Karpas-422 (cell line): ENCODE data around the gene IFRD1. TPM values are rescaled to one million over a fixed set of nuclear protein-coding genes. Genes with fewer than 3 reads are reported as not detected.
A peak's percentile ranks its signal among the peaks of the same experiment; 100 is the strongest.
"Not testable (repeated sequence)": the region's sequence is repeated elsewhere in the genome, so short reads cannot be mapped to it uniquely, and the experiment has no call there.

ENCODE experiments used
- DNase-seq: peaks from one replicate; pipeline ENCODE4 v3.0.0-alpha.2; 2015
- H2AFZ ChIP-seq: fragments of 200-600 bp; sonication (generic); 2 replicates; pipeline ENCODE4 v1.6.1; 2014; ENCODE audit warnings: antibody characterized with exemption, low read length, mixed read lengths
- H3K27ac ChIP-seq: fragments of 200-600 bp; sonication (generic); 2 replicates; pipeline ENCODE4 v1.5.1; 2014; ENCODE audit warnings: mild to moderate bottlenecking, low read length, moderate library complexity
- H3K27me3 ChIP-seq: fragments of 200-600 bp; sonication (generic); 2 replicates; pipeline ENCODE4 v1.6.1; 2014; ENCODE audit warnings: low read length, mixed read lengths
- H3K36me3 ChIP-seq: fragments of 200-600 bp; sonication (generic); 2 replicates; pipeline ENCODE4 v1.6.1; 2014; ENCODE audit warnings: low read length, mixed read lengths; ENCODE audit not compliant: insufficient read depth
- H3K4me1 ChIP-seq: fragments of 200-600 bp; sonication (generic); 2 replicates; pipeline ENCODE4 v1.6.1; 2014; ENCODE audit warnings: mild to moderate bottlenecking, low read length, mixed read lengths
- H3K4me2 ChIP-seq: fragments of 200-600 bp; sonication (generic); 2 replicates; pipeline ENCODE4 v1.6.1; 2014; ENCODE audit warnings: low read length, low read depth, mild to moderate bottlenecking; ENCODE audit not compliant: poor library complexity, severe bottlenecking
- H3K4me3 ChIP-seq: fragments of 200-600 bp; sonication (generic); 2 replicates; pipeline ENCODE4 v1.5.1; 2014; ENCODE audit warnings: mild to moderate bottlenecking, antibody characterized with exemption, low read length, mixed read lengths
- H3K79me2 ChIP-seq: fragments of 200-600 bp; sonication (generic); 2 replicates; pipeline ENCODE4 v1.6.1; 2014; ENCODE audit warnings: mild to moderate bottlenecking, low read length, mixed read lengths
- H3K9ac ChIP-seq: fragments of 200-600 bp; sonication (generic); 2 replicates; pipeline ENCODE4 v1.6.0; 2014; ENCODE audit warnings: low read length
- H3K9me2 ChIP-seq: fragments of 200-600 bp; sonication (generic), shearing (Covaris generic); replicated peaks from 2 replicates; pipeline ENCODE4 v1.6.0; 2014; ENCODE audit warnings: mild to moderate bottlenecking, low read length, moderate library complexity; ENCODE audit not compliant: insufficient read depth
- H3K9me3 ChIP-seq: fragments of 300-700, 200-600 bp; sonication (generic); 2 replicates; pipeline ENCODE4 v1.6.1; 2014; ENCODE audit warnings: low read length, mixed read lengths
- H4K20me1 ChIP-seq: fragments of 200-600 bp; sonication (generic); 2 replicates; pipeline ENCODE4 v1.6.1; 2014; ENCODE audit warnings: mild to moderate bottlenecking, antibody characterized with exemption, low read length, low read depth; ENCODE audit not compliant: insufficient read depth
- total RNA-seq: library from RNA; depleted of rRNA; stranded (reverse); fragments of >200 nt; shearing (Covaris generic); gene quantifications from 2 replicates; pipeline ENCODE4 v1.2.3, GENCODE V29; 2014; ENCODE audit warnings: low replicate concordance

Gene IFRD1
- total RNA-seq, 1 experiment from 2014 or later, result 57.4 TPM

DNA sequence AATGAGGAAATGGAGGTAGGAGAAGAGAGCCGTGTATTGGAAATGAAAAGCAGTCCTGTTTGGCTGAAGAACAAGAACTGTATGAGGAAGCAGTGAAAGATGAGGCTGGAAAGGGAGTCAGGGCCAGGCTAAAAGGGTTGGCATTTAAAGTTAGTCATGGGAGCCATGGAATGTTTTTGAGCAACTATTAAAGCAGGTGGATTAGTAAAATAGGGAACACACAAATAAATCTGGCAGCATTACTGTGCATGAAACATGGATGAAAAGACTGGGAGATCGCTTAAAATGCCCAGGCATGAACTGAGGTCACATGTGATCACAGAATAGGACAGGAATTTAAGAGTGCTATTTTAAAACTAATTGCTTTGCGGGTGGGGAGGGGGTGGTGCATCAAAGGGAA is 1.4 kb upstream of the IFRD1 start:
- Histone ChIP-seq H3K27ac (no peak overlapping the region), H2AFZ (no peak overlapping the region), H3K79me2 (peaks cover 34% of the 10 kb centered on the region), H4K20me1 (peaks cover 21% of the 10 kb centered on the region; the same call in 1 of the 2 replicates), H3K9me2 (no peaks in the 10 kb centered on the region), H3K4me3 (no peak overlapping the region), H3K36me3 (no peaks in the 10 kb centered on the region), H3K27me3 (no peaks in the 10 kb centered on the region), H3K4me2 (no peak overlapping the region), H3K9ac (no peak overlapping the region), H3K9me3 (no peaks in the 10 kb centered on the region), H3K4me1 (peaks cover 23% of the 10 kb centered on the region)
- DNase-seq, result no peak

DNA sequence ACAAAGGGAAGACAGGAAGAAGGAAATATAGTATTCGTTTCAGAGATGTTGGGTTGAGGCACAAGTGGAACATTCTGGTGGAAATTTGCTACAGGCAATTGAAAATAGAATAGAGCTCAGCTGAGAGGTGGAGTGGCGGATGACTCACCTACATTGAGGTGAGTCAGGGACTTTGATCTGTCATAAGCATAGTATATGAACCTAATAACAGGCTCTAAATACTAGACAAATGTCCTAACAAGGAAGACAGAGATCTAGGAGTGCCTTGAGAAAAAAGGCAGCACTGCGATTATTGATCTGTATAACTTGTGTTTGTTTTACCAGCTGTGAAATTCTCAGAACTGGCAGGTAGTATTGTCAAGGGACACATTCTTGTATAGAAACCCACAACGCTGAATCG is 907 bp upstream of the IFRD1 start:
- 0 out of 2 replicates have a peak, but pooled peaks cover under 1% of the 10 kb centered on the region for H3K36me3 ChIP-seq
- peak overlapping the region; percentile 92 for H3K4me3 ChIP-seq
- no peak overlapping the region for H3K27ac ChIP-seq
- H4K20me1 ChIP-seq, result peaks cover 21% of the 10 kb centered on the region; the same call in 1 of the 2 replicates
- H3K27me3 ChIP-seq, result no peaks in the 10 kb centered on the region
- H3K9me3 ChIP-seq, result no peaks in the 10 kb centered on the region
- H3K4me1 ChIP-seq, result peaks cover 23% of the 10 kb centered on the region
- peak overlapping the region; percentile 84 for H3K4me2 ChIP-seq
- no peak for DNase-seq
- peak overlapping the region; percentile 92 for H2AFZ ChIP-seq
- peaks cover 39% of the 10 kb centered on the region for H3K79me2 ChIP-seq
- H3K9ac ChIP-seq, result peak overlapping the region; percentile 75
- H3K9me2 ChIP-seq, result no peaks in the 10 kb centered on the region

DNA sequence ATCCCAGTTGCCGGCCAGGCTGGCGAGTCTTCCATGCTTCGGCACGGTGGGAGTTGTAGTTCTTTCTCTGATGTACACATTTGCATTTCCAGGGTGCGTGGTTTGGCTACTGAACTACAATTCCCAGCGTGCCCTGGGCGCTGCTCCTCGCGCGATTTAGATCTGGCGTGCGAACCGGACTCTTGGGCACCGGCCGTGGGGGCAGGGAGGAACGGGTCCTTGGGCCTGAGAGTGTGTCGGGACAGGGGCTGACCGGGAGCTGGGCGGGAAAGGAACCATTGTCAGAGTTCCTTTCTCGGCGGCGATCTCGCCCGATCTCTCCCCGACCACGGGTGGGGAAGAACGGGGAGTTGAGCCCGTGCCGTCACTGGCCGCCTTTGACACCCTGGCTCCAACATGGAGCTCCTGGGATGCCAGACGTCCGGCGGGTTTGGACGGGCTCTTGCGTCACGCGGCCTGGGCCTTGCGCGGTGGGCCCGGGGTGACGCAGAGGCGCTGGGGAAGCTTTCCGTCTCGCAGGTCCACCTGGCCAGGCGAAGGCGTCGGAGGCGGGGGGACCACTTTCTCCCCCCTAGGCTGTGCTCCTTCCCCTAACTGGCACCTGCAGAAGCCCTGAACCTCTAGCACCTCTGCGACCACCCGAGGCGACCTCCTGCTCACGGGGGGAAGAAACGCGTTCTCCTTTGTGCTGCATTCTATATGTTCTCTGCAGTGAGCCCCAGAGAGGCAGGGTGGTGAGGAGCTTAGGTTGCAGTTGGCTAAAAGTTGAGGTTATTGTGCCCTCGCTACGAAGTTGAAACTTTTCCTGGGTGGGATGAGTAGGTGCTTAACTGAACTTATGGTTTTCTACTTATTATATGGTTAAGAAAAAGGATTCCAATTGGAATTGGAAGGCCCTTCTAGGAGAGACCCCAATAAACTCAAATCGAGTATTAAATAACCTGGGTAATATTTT is 824 bp downstream of the IFRD1 start:
- peaks cover 10% of the 10 kb centered on the region; the same call in 1 of the 2 replicates for H3K36me3 ChIP-seq
- DNase-seq, result peak; percentile 97
- peak overlapping the region; percentile 65 for H3K27ac ChIP-seq
- peak overlapping the region; percentile 77 for H2AFZ ChIP-seq
- no peaks in the 10 kb centered on the region for H3K27me3 ChIP-seq
- peak overlapping the region; percentile 94 for H3K9ac ChIP-seq
- peaks cover 23% of the 10 kb centered on the region for H3K4me1 ChIP-seq
- H4K20me1 ChIP-seq, result peaks cover 21% of the 10 kb centered on the region; the same call in 1 of the 2 replicates
- H3K4me2 ChIP-seq, result peak overlapping the region; percentile 84
- peak overlapping the region; percentile 92 for H3K4me3 ChIP-seq
- H3K9me2 ChIP-seq, result no peaks in the 10 kb centered on the region
- no peaks in the 10 kb centered on the region for H3K9me3 ChIP-seq
- H3K79me2 ChIP-seq, result peaks cover 55% of the 10 kb centered on the region

DNA sequence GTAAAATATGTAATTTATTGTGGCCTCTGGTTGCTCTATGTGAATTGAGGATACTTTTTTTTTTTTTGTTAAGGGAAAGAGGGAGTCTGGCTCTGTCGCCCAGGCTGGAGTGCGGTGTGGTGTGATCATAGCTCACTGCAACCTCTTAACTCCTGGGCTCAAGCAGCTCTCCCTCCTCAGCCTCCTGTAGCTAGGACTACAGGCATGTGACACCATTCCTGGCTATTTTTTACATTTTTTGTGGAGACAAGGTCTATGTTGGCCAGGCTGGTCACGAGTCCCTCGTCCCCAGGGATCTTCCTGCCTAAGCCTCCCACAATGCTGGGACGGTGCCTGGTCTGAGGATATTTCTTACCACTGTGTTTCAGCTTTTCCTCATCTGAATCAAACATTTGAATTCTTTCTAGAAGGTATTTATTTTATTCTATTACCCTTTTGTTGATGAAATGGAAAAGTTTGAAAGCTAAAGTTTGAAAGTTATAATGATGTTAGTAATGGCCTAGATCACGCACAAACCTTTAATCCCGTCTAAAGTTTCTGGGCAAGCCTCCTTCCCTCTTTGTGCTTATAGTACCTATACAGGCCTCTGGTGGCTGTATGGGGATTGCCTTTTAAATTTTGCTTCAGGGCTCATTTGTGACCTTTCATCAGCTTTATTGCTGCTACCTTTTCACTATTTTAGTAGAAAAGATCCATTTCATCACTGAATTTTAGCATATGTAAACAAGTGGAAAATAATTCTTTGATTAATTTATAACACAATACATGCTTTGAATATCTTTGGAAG is 2.0 kb downstream of the IFRD1 start:
- peak overlapping the region; percentile 84 for H3K4me2 ChIP-seq
- H4K20me1 ChIP-seq, result peaks cover 21% of the 10 kb centered on the region; the same call in 1 of the 2 replicates
- 0 out of 2 replicates have a peak overlapping the region, but pooled peaks have one; percentile 12 for H3K27ac ChIP-seq
- peaks cover 65% of the 10 kb centered on the region for H3K79me2 ChIP-seq
- H3K9me3 ChIP-seq, result no peaks in the 10 kb centered on the region
- H3K27me3 ChIP-seq, result no peaks in the 10 kb centered on the region
- H3K4me3 ChIP-seq, result peak overlapping the region; percentile 92
- peak; percentile 56 for DNase-seq
- peak overlapping the region; percentile 94 for H3K9ac ChIP-seq
- no peak overlapping the region for H2AFZ ChIP-seq
- peaks cover 23% of the 10 kb centered on the region for H3K4me1 ChIP-seq
- H3K36me3 ChIP-seq, result peaks cover 18% of the 10 kb centered on the region; the same call in 1 of the 2 replicates
- H3K9me2 ChIP-seq, result no peaks in the 10 kb centered on the region

DNA sequence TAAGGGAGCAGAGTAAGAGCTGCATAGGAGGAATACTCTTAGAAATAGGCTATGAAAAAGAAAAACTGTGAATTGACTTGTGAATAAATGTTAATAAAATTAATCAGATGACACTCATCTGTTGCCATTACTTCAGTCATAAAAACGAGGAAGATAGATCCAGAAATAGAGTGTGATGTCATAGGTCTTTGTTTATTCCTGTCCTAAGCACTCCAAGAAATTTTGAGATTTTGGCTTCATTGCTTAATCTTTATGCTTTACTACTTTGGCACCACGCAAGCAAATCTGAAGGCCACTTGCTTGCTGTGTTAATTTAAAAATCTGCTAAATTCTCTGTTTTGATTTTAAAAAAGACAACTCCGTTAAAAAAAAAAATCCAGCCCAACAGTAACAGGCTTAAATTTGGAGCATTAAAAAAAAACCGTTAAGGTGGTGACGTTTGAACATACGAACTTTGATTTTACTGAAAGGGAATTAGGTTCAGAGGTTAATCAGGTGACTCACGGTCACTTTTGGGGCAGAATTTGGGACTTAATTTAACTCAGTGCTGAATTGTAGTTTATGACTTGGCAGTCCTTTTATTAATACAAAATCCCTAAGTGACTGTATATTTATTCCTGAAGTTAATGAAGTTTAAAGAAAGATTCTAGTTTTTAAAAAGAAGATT is 3.4 kb downstream of the IFRD1 start:
- Histone ChIP-seq H3K9me3 (no peaks in the 10 kb centered on the region), H3K4me1 (peaks cover 23% of the 10 kb centered on the region), H4K20me1 (peaks cover 21% of the 10 kb centered on the region; the same call in 1 of the 2 replicates), H3K79me2 (peaks cover 72% of the 10 kb centered on the region), H3K4me3 (0 out of 2 replicates have a peak overlapping the region, but pooled peaks have one; percentile 92), H3K27ac (no peak overlapping the region), H3K9me2 (no peaks in the 10 kb centered on the region), H2AFZ (no peak overlapping the region), H3K27me3 (no peaks in the 10 kb centered on the region), H3K9ac (no peak overlapping the region), H3K36me3 (peaks cover 30% of the 10 kb centered on the region; the same call in 1 of the 2 replicates), H3K4me2 (peak overlapping the region; percentile 84)
- DNase-seq, result no peak

DNA sequence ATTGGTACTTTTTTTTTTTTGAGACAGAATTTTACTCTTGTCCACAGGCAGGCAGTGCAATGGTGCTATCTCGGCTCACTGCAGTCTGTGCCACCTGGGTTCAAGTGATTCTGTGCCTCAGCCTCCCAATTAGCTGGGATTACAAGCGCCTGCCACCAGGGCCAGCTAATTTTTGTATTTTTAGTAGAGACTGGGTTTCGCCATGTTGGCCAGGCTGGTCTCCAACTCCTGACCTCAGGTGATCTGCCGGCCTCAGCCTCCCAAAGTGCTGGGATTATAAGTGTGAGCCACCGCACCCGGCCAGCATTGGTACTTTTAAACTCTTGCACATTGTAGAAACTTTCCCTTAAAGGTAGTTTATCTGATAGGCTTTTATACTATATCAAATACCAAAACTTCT is 3.9 kb downstream of the IFRD1 start:
- H3K9me2 ChIP-seq, H2AFZ ChIP-seq, H3K9ac ChIP-seq, H3K9me3 ChIP-seq, H3K27ac ChIP-seq, H3K4me3 ChIP-seq, DNase-seq, H3K27me3 ChIP-seq, H3K4me2 ChIP-seq: not testable (repeated sequence)
- Histone ChIP-seq H3K79me2 (peaks cover 76% of the 10 kb centered on the region), H3K4me1 (peaks cover 23% of the 10 kb centered on the region), H4K20me1 (peaks cover 21% of the 10 kb centered on the region; the same call in 1 of the 2 replicates), H3K36me3 (peaks cover 35% of the 10 kb centered on the region; the same call in 1 of the 2 replicates)

DNA sequence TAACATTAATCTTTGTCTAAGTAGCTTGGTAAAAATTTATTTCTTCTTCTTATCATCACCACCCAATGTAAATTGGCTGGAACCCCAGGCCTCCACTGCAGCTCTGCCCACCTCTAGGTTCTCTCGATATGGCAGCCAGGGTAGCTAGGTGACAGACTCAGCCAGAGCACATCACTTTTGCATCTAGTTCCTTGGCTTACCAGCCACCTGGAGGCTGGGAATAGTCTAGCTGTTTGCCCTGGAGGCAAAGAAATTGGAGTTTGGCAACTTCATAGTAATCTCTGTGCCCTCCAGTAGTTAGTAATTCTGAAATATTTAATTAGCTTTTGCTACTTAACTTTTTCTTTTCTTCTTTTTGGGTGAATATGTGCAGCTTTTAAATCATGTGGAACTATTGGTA is 9.4 kb downstream of the IFRD1 start:
- Histone ChIP-seq H3K79me2 (peaks cover 70% of the 10 kb centered on the region), H3K4me1 (peaks cover 6% of the 10 kb centered on the region), H3K9me2 (no peaks in the 10 kb centered on the region), H3K27ac (no peak overlapping the region), H3K36me3 (peaks cover 80% of the 10 kb centered on the region), H3K27me3 (no peaks in the 10 kb centered on the region), H3K4me3 (no peak overlapping the region), H3K4me2 (no peak overlapping the region), H2AFZ (no peak overlapping the region), H3K9me3 (no peaks in the 10 kb centered on the region), H4K20me1 (no peaks in the 10 kb centered on the region), H3K9ac (no peak overlapping the region)
- DNase-seq, result no peak
